ENCODE data around the gene MMP25.

DNA sequence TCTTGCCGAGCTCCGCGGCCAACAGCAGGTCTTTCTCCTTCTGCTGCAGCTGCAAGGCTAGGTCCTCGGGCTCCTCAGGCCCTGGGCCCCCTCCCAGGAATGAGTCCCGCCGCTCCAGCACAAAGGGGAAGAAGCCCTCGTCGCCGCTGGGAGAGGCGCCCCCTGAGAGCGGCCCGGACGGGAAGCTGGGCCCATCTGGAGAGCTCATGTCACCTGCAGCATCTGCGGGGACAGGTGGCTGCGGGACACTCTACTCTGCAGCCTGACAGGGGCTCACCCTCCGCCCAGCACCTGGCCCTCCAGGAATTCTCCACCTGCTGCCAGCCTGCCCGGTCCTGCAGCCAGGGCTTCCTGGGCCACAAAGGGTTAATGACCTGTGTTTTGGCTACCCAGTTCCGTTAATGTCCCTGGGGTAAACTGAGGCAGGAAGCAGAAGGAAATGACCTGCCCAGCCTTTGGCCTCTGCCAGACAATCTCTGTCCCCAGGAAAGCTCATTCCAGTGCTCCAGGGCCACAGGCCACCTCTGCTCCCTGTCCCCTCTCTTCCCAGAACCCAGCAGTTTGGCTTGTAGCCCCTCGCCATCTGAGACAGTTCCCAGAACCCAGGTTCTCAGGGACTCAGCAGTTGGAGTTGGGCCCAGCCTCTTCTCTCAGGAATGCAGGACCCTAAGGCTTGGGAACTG lies 10.9 kb upstream of the MMP25 start:
- TF ChIP-seq, protein P1, sequence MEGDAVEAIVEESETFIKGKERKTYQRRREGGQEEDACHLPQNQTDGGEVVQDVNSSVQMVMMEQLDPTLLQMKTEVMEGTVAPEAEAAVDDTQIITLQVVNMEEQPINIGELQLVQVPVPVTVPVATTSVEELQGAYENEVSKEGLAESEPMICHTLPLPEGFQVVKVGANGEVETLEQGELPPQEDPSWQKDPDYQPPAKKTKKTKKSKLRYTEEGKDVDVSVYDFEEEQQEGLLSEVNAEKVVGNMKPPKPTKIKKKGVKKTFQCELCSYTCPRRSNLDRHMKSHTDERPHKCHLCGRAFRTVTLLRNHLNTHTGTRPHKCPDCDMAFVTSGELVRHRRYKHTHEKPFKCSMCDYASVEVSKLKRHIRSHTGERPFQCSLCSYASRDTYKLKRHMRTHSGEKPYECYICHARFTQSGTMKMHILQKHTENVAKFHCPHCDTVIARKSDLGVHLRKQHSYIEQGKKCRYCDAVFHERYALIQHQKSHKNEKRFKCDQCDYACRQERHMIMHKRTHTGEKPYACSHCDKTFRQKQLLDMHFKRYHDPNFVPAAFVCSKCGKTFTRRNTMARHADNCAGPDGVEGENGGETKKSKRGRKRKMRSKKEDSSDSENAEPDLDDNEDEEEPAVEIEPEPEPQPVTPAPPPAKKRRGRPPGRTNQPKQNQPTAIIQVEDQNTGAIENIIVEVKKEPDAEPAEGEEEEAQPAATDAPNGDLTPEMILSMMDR (IDR thresholded peaks at IDR 0.05) = no peak
- no peak for TF ChIP-seq POLR2A (IDR thresholded peaks at IDR 0.05; ENCODE audit: low read depth)
